ENCODE results near the gene CDKN1A. TPM values are rescaled to one million over a fixed set of nuclear protein-coding genes. Genes with fewer than 3 reads are reported as not detected.

Gene CDKN1A
- polyA plus RNA-seq, 1 donor from 2014 or later, result 23.0 TPM

- no peaks in the 10 kb centered on the region for H3K79me2 ChIP-seq (replicated peaks; ENCODE audit: insufficient read depth, low read length)
- no peaks in the 10 kb centered on the region for H3K27me3 ChIP-seq (ENCODE audit: insufficient read depth, low read depth, low read length)
- no peaks in the 10 kb centered on the region for H3K36me3 ChIP-seq (ENCODE audit: insufficient read depth, low read length)
- no peak overlapping the region for H3K4me2 ChIP-seq (ENCODE audit: low read length)
- H3F3A ChIP-seq (ENCODE audit: insufficient read depth, low read length, poor library complexity, severe bottlenecking), result no peaks in the 10 kb centered on the region
- no peak overlapping the region for H3K27ac ChIP-seq (ENCODE audit: low read length)
- H4K20me1 ChIP-seq (ENCODE audit: insufficient read depth), result no peaks in the 10 kb centered on the region
- no peaks in the 10 kb centered on the region for H3K9me3 ChIP-seq (ENCODE audit: low read length)
- H3K9me2 ChIP-seq (ENCODE audit: insufficient read depth, low read length), result no peaks in the 10 kb centered on the region
- H3K4me3 ChIP-seq (ENCODE audit: low read length), result no peak overlapping the region
- H2AFZ ChIP-seq (ENCODE audit: low read depth, low read length), result no peak overlapping the region
- H3K9ac ChIP-seq (ENCODE audit: low read length), result no peak overlapping the region
- TF ChIP-seq SMC3 (conservative IDR thresholded peaks at IDR 0.05; ENCODE audit: poor library complexity), result no peak
- TF ChIP-seq EP300 (conservative IDR thresholded peaks at IDR 0.05; ENCODE audit: poor library complexity, severe bottlenecking), result no peak
- no peak for TF ChIP-seq RAD21 (conservative IDR thresholded peaks at IDR 0.05)
- no peak for TF ChIP-seq POLR2AphosphoS5 (IDR thresholded peaks at IDR 0.05)
- TF ChIP-seq CTCF (IDR thresholded peaks at IDR 0.05; ENCODE audit: poor library complexity, severe bottlenecking), result no peak
- TF ChIP-seq MXI1 (conservative IDR thresholded peaks at IDR 0.05; ENCODE audit: poor library complexity, severe bottlenecking), result no peak
- no peak for TF ChIP-seq REST (IDR thresholded peaks at IDR 0.05; ENCODE audit: borderline replicate concordance)
- TF ChIP-seq EZH2 (IDR thresholded peaks at IDR 0.05; ENCODE audit: borderline replicate concordance, insufficient read depth, low read length, poor library complexity, severe bottlenecking), result no peak
- TF ChIP-seq TAF1 (IDR thresholded peaks at IDR 0.05; ENCODE audit: low read depth), result no peak
These were observed 14.6 kb downstream of the CDKN1A start for GRCh38 chr6:36692861-36693702.

- H3K27ac ChIP-seq (ENCODE audit: low read length), result no peak overlapping the region
- H3K4me2 ChIP-seq (ENCODE audit: low read length), result no peak overlapping the region
- no peaks in the 10 kb centered on the region for H4K20me1 ChIP-seq (ENCODE audit: insufficient read depth)
- H3K9me3 ChIP-seq (ENCODE audit: low read length), result no peaks in the 10 kb centered on the region
- no peak overlapping the region for H3K4me3 ChIP-seq (ENCODE audit: low read length)
- no peaks in the 10 kb centered on the region for H3K36me3 ChIP-seq (ENCODE audit: insufficient read depth, low read length)
- H3K9ac ChIP-seq (ENCODE audit: low read length), result no peak overlapping the region
- H3F3A ChIP-seq (ENCODE audit: insufficient read depth, low read length, poor library complexity, severe bottlenecking), result no peaks in the 10 kb centered on the region
- TF ChIP-seq EP300 (conservative IDR thresholded peaks at IDR 0.05; ENCODE audit: poor library complexity, severe bottlenecking) (no peak), EZH2 (IDR thresholded peaks at IDR 0.05; ENCODE audit: borderline replicate concordance, insufficient read depth, low read length, poor library complexity, severe bottlenecking) (no peak), REST (IDR thresholded peaks at IDR 0.05; ENCODE audit: borderline replicate concordance) (no peak), POLR2AphosphoS5 (IDR thresholded peaks at IDR 0.05) (no peak), MXI1 (conservative IDR thresholded peaks at IDR 0.05; ENCODE audit: poor library complexity, severe bottlenecking) (no peak), CTCF (IDR thresholded peaks at IDR 0.05; ENCODE audit: poor library complexity, severe bottlenecking) (no peak)
- H3K9me2 ChIP-seq (ENCODE audit: insufficient read depth, low read length), result no peaks in the 10 kb centered on the region
- H3K79me2 ChIP-seq (replicated peaks; ENCODE audit: insufficient read depth, low read length), result no peaks in the 10 kb centered on the region
- H2AFZ ChIP-seq (ENCODE audit: low read depth, low read length), result no peak overlapping the region
- H3K27me3 ChIP-seq (ENCODE audit: insufficient read depth, low read depth, low read length), result no peaks in the 10 kb centered on the region
These were observed 16.1 kb downstream of the CDKN1A start for GRCh38 chr6:36694616-36695015.

All from neural cell (in vitro differentiated cells).